ENCODE results near the gene FGD4. TPM values are rescaled to one million over a fixed set of nuclear protein-coding genes. Genes with fewer than 3 reads are reported as not detected.

Gene FGD4
- total and polyA plus RNA-seq, 8 donors: 5.5 to 138 (median 80.8) TPM

- DNase-seq: no peak
- Histone ChIP-seq H3K4me3 (no peak overlapping the region), H3K4me1 (peaks cover 7 to 79% (median 40%) of the 10 kb centered on the region in 4 donors), H3K27ac (peak overlapping the region in 3 of 5 donors; percentile 10 to 79 (median 78)), H3K27me3 (no peaks in the 10 kb centered on the region), H3K9me3 (no peaks in the 10 kb centered on the region), H3K36me3 (no peaks in the 10 kb centered on the region)
- TF ChIP-seq POLR2A (IDR thresholded peaks at IDR 0.05): no peak
- TF ChIP-seq POLR2AphosphoS5 (IDR thresholded peaks at IDR 0.05): no peak
- no peak for TF ChIP-seq CTCF (IDR thresholded peaks at IDR 0.05)
- no peak for TF ChIP-seq EP300 (IDR thresholded peaks at IDR 0.05)
- intact Hi-C loops (cut with DNase I; ENCODE audit: low total_unique reads): no loop called here
- 23 to 57% (median 33%) methylated on average over 2 of the region's 2 CpGs for WGBS, 5 donors
Measured at GRCh38 chr12:32488132-32488531, 88.8 kb downstream of the FGD4 start.

GRCh38 chr12:32489070-32489469, 89.7 kb downstream of the FGD4 start:
- TF ChIP-seq POLR2A (IDR thresholded peaks at IDR 0.05) (no peak), CTCF (IDR thresholded peaks at IDR 0.05) (no peak), POLR2AphosphoS5 (IDR thresholded peaks at IDR 0.05) (no peak), EP300 (IDR thresholded peaks at IDR 0.05) (no peak)
- Histone ChIP-seq H3K4me3 (no peak overlapping the region), H3K36me3 (no peaks in the 10 kb centered on the region), H3K4me1 (peaks cover 11 to 81% (median 35%) of the 10 kb centered on the region in 4 donors), H3K27me3 (no peaks in the 10 kb centered on the region), H3K27ac (peak overlapping the region in 2 of 5 donors; percentile 25 to 78), H3K9me3 (no peaks in the 10 kb centered on the region)
- intact Hi-C loops (cut with DNase I; ENCODE audit: low total_unique reads): no loop called here
- no peak for DNase-seq
- WGBS, 5 donors: 22 to 53% (median 33%) methylated on average over 2 of the region's 2 CpGs

GRCh38 chr12:32490801-32491200, 91.4 kb downstream of the FGD4 start:
- Histone ChIP-seq H3K27me3 (no peaks in the 10 kb centered on the region), H3K36me3 (no peaks in the 10 kb centered on the region), H3K4me3 (no peak overlapping the region), H3K4me1 (peaks cover 14 to 89% (median 36%) of the 10 kb centered on the region in 4 donors), H3K27ac (peak overlapping the region in 2 of 5 donors; percentile 1 to 32), H3K9me3 (no peaks in the 10 kb centered on the region)
- DNase-seq: no peak
- intact Hi-C loops (cut with DNase I; ENCODE audit: low total_unique reads): no loop called here
- no peak for TF ChIP-seq POLR2AphosphoS5 (IDR thresholded peaks at IDR 0.05)
- TF ChIP-seq CTCF (IDR thresholded peaks at IDR 0.05): no peak
- no peak for TF ChIP-seq POLR2A (IDR thresholded peaks at IDR 0.05)
- TF ChIP-seq EP300 (IDR thresholded peaks at IDR 0.05): no peak
- 55 to 85% (median 71%) methylated on average over 2 of the region's 2 CpGs for WGBS, 5 donors

- intact Hi-C loops (cut with DNase I; ENCODE audit: low total_unique reads): no loop called here
- H3K27me3 ChIP-seq: no peaks in the 10 kb centered on the region
- H3K4me1 ChIP-seq: peaks cover 17 to 94% (median 42%) of the 10 kb centered on the region in 4 donors
- H3K27ac ChIP-seq: peak overlapping the region in 2 of 5 donors; percentile 18 to 26
- 40 to 61% (median 49%) methylated on average over 4 of the region's 4 CpGs for WGBS, 5 donors
- no peak for TF ChIP-seq POLR2A (IDR thresholded peaks at IDR 0.05)
- no peak for TF ChIP-seq EP300 (IDR thresholded peaks at IDR 0.05)
- no peak for TF ChIP-seq POLR2AphosphoS5 (IDR thresholded peaks at IDR 0.05)
- no peak for TF ChIP-seq CTCF (IDR thresholded peaks at IDR 0.05)
- no peak for DNase-seq
- no peaks in the 10 kb centered on the region for H3K9me3 ChIP-seq
- H3K4me3 ChIP-seq: no peak overlapping the region
- no peaks in the 10 kb centered on the region for H3K36me3 ChIP-seq
Measured at GRCh38 chr12:32493282-32493681, 93.9 kb downstream of the FGD4 start.
